Measurements from ENCODE around the gene RANBP17. TPM values are rescaled to one million over a fixed set of nuclear protein-coding genes. Genes with fewer than 3 reads are reported as not detected.
"Not testable (repeated sequence)": the region's sequence is repeated elsewhere in the genome, so short reads cannot be mapped to it uniquely, and the experiment has no call there.

RANBP17 gene
- total RNA-seq = 212 TPM

- DNase-seq = no peak
Measured at GRCh38 chr5:170861917-170862766, at the start of gene RANBP17. Gene RANBP17 (plus strand): TSS chr5:170862018.

- DNase-seq = no peak
Measured at GRCh38 chr5:170813231-170813630, 48.6 kb upstream of the RANBP17 start.

GRCh38 chr5:170817195-170817594 lies 44.6 kb upstream of the RANBP17 start:
- DNase-seq = no peak

GRCh38 chr5:170818232-170818631 lies 43.6 kb upstream of the RANBP17 start:
- no peak for DNase-seq

- no peak for DNase-seq
Measured at GRCh38 chr5:170819824-170820223, 42.0 kb upstream of the RANBP17 start.

- no peak for DNase-seq
Measured at GRCh38 chr5:170821257-170821800, 40.5 kb upstream of the RANBP17 start.

- no peak for DNase-seq
Measured at GRCh38 chr5:170826117-170826516, 35.7 kb upstream of the RANBP17 start.

- no peak for DNase-seq
Measured at GRCh38 chr5:170832241-170832640, 29.6 kb upstream of the RANBP17 start.

- DNase-seq = not testable (repeated sequence)
Measured at GRCh38 chr5:170833981-170834380, 27.8 kb upstream of the RANBP17 start.

- no peak for DNase-seq
Measured at GRCh38 chr5:170836226-170836625, 25.6 kb upstream of the RANBP17 start.

- no peak for DNase-seq
Measured at GRCh38 chr5:170843870-170844269, 17.9 kb upstream of the RANBP17 start.

- no peak for DNase-seq
Measured at GRCh38 chr5:170844651-170845050, 17.2 kb upstream of the RANBP17 start.

- no peak for DNase-seq
Measured at GRCh38 chr5:170846416-170846815, 15.4 kb upstream of the RANBP17 start.

GRCh38 chr5:170846846-170847245 lies 15.0 kb upstream of the RANBP17 start:
- no peak for DNase-seq

- DNase-seq = no peak
Measured at GRCh38 chr5:170848033-170848432, 13.8 kb upstream of the RANBP17 start.

- DNase-seq = no peak
Measured at GRCh38 chr5:170849374-170849773, 12.4 kb upstream of the RANBP17 start.

- no peak for DNase-seq
Measured at GRCh38 chr5:170854566-170854965, 7.3 kb upstream of the RANBP17 start.

- DNase-seq = no peak
Measured at GRCh38 chr5:170857066-170857465, 4.8 kb upstream of the RANBP17 start.

GRCh38 chr5:170860415-170860814 lies 1.4 kb upstream of the RANBP17 start:
- DNase-seq = no peak

- DNase-seq = no peak
Measured at GRCh38 chr5:170860818-170861666, 776 bp upstream of the RANBP17 start.

- no peak for DNase-seq
Measured at GRCh38 chr5:170861667-170861916, 226 bp upstream of the RANBP17 start.

- DNase-seq = no peak
Measured at GRCh38 chr5:170863646-170864045, 1.8 kb downstream of the RANBP17 start.

- DNase-seq = no peak
Measured at GRCh38 chr5:170865622-170866021, 3.8 kb downstream of the RANBP17 start.

All from occipital lobe (tissue), 2 donors.